GM21526 (cell line): Measurements from ENCODE around the gene IZUMO1.
"Not testable (repeated sequence)": the region's sequence is repeated elsewhere in the genome, so short reads cannot be mapped to it uniquely, and the experiment has no call there.

Source experiments
- ATAC-seq: cut with Tn5 transposase; IDR thresholded peaks from one replicate; pipeline ENCODE4 v1.9.1; 2021; ENCODE audit warnings: moderate library complexity; ENCODE audit not compliant: unreplicated experiment, low FRiP score

IZUMO1 gene

DNA sequence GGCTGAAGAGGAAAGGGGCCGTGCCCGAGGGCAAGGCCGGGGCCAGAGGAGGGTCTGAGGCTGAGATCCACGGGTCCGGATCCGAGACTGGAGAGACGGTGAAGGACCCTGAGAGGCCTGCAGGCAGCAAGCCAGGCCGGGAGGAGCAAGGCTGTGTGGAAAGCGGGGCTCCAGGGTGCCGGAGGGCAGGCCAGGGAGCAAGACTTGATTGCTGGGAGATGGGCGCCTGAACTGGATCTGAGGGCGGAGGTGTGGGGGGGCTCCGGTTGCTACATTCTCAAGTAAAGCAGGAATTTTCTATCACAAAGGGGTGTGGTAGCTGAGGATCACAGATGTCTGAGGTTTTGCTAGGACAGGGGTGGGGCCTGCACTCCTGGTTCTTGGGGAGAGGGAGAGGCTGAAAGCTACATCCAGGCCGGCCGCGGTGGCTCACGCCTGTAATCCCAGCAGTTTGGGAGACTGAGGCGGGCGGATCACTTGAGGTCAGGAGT, 31.0 kb downstream of the IZUMO1 start:
- no peak for ATAC-seq

DNA sequence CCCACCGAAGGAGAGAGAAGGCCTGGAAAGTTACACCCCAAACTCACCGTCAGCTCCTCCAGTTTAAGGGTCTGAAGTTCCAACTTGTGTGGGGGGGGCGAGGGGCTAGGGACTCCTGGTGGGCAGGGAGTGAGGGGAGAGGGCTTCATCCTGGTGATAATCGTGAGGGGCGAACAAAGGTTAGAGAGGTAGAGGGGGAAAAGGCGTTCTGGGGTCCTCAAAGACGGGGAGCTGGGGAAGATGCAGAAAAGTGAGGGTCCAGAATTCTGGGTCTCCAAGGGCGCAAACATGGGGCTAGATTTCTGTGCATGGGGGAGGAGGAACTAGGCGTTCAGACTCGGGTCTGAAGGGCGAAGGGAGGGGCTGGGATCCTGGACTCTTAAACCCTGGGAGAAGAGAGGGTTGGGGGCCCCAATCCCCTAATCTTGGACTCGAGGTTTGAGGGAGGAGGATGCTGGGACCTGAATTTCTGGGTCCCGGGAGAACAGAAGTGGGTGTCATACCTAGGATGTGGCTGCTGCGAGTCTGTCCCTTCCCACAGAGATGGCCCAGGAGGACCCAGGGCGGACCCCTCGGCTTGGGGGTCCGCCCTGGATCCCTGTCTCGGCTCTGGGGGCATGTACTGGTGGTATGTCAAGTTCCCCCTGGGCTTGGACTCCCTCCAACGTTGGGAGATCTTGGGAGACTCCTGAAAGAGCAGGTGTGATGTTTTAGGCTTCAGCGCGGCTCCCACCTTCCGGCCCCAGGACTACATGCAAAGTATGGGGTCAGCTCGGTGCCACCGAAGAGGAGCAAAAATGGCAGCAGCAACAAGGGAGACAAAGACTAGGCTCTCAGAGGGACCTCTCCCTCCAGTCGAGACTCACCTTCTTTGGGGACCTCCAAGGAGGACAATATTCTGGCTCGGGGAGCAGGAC, 31.7 kb downstream of the IZUMO1 start:
- ATAC-seq: no peak

DNA sequence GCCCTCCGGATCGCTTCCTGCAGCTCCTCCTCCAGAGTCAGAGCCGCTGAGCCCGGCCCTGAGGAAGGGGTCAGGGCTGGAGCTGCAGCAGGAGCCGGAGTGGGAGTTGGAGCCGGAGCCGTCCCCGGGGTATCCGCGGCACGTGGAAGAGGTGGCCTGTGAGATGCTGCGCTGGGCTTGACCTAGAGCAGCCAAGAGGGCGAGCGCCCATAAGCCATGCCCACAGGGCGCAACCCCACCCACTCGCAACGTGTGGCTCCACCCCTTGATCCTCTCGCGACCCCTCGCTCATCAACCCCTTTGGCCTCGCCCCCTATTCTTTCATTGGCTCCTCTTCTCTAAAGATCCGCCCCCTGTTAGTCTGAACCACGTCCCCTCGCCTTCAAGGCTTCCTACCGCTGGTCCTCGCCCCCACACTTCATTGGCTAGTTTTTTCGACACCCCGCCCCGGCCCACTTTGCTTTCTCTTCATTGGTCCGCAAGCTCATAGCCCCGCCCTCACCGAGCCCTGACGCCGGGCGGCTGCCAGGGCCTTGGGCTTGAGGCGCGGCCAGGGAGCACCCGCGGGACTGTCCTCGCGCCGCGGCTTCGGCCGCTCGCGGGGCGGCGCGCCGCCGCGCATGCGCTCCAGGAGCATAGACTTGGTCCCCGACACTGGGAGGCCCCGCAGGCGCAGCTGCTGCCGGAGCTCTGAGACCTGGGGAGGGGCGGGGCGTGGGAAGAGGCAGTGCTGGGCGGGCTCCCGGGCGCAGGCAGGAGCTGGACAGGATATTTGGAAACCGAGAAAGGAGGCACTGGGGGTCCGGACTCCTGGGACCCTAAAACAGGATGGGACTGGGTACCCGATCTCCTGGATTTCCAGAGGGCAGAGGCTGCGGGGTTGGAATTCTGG, 32.6 kb downstream of the IZUMO1 start:
- ATAC-seq: peak; percentile 82

DNA sequence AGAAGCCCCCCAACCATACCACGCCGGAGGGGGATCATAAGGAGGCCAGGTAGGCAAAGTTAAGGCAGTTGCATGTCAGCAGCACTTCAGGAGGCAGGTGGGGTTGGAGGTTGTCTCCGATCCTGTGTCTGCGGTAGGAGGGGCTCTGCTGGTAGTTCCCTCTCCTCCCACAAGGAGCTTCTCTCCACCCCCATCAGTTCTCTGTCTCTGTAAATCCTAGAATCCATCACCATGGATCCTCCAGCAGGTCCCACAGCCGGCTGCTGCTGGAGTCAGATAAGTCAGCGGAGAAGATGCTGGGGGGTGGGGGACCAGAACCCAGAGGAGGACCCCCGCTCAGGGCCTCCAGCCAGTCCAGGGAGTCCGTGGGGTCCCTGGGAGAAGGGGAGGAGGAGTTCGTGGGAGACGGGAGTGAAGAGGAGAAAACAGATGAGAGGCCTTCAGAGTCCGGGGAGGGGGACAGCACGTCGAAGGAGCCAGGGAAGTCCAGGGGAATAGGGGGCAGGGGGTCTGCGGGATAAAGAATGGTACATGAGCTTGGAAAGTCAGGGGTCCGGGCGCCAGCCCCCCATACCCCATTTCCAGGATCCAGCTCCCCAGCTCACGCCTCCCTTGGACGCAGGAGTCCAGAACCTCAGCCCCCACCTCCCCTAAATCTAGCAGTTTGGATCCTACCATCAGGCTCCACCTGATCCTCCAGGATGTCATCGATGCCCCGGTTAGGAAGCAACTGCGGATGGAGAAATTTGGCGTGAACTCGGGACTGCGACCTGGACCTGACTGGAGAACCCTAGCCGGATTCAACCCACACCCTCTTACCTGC, 33.5 kb downstream of the IZUMO1 start:
- no peak for ATAC-seq

DNA sequence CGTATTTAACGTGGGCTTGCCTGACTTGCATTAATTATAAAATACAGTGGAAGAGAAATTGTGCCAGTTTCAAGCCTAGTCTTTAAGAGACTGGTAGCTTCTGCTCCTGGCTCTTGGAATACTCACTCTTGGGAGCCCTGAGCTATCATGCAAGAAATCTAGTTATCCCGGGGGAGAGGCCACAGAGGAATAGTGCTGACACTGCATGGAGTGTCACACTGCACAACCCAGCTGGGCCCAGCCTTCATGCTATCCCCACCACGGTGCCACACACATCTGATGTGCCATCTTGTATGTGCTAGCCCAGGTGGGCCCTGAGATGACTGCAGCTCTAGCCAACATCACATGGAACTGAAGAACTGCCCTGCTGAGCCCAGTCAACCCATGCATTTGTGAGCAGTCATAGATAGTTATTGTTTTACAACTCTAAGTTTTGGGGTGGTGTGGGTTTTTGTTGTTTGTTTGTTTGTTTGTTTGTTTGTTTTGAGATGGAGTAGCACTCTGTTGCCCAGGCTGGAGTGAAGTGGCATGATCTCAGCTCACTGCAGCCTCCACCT, 35.5 kb downstream of the IZUMO1 start:
- ATAC-seq: no peak

DNA sequence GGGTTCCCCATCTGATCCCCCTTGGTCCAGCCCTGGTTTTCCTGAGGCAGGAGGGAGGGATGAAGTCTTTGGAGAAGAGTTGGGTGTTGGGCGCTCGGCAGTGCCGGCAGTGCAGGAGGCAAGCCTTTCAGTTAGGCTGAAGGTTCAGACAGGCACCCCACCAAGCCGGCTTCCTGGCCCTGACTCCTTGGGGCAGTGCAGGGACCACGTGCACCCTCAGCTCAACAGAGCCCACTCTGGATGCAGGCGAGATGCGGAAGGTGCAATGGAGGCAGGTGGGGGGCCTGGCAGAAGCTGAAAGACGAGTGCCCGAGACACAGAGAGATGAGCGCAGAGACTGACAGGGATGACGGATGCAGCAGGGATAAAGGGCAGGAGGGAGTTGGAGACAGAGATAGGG, 38.2 kb downstream of the IZUMO1 start:
- no peak for ATAC-seq

DNA sequence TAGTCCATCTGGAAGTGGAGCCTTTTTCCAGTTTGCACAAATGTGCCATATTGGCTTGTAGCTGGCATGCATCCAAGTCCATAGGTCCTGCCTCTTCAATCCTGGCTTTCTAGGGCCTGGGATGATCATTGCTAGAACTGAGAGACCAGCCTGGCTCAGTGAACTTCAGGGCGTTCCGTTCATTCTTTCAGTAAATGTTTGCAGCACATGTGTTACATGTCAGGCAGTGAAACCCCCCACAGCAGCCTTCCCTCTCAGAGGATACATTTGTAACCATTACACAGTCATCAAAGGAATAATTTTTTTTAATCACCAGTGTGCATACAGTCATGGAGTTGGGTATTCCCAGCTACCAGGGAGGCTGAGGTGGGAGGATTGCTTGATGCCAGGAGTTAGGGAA, 41.3 kb downstream of the IZUMO1 start:
- ATAC-seq: no peak

DNA sequence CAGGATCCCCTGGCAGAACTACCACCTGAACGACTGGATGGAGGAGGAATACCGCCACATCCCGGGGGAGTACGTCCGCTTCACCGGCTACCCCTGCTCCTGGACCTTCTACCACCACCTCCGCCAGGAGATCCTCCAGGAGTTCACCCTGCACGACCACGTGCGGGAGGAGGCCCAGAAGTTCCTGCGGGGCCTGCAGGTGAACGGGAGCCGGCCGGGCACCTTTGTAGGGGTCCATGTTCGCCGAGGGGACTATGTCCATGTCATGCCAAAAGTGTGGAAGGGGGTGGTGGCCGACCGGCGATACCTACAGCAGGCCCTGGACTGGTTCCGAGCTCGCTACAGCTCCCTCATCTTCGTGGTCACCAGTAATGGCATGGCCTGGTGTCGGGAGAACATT, 43.4 kb downstream of the IZUMO1 start:
- no peak for ATAC-seq

DNA sequence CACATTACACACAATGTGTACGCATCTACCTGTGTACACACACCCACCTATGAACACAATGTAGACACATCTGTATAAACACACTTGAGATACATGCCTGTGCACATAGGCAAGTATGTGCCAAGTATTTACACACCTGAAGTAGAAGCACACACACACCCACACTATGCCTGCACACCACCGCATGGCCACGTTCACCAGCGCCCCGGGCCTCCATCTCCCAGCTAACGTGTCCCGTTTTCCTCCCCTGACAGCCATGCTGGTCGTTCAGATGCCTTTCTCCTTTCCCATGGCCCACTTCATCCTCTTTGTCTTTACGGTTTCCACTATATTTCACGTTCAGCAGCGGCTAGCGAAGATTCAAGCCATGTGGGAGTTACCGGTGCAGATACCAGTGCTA, 44.0 kb downstream of the IZUMO1 start:
- no peak for ATAC-seq

DNA sequence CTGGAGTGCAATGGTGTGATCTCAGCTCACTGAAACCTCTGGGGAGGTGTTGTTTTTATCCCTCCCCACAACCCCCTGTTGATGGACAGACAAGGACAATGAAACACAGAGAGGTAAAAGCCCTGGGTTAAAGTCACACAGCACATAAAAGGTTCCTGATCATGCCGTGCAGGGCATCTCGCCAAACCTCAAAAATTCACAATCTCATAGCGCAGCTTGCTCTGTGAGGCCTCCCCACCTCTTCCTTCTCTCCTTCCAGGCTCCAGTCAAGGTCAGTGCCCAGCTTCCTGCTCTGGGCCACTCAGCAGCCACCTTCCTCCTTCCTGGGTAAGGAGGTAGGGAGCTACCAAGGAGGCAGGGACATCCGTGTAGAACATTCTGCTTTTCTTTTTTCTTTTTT, 48.7 kb downstream of the IZUMO1 start:
- ATAC-seq: no peak

DNA sequence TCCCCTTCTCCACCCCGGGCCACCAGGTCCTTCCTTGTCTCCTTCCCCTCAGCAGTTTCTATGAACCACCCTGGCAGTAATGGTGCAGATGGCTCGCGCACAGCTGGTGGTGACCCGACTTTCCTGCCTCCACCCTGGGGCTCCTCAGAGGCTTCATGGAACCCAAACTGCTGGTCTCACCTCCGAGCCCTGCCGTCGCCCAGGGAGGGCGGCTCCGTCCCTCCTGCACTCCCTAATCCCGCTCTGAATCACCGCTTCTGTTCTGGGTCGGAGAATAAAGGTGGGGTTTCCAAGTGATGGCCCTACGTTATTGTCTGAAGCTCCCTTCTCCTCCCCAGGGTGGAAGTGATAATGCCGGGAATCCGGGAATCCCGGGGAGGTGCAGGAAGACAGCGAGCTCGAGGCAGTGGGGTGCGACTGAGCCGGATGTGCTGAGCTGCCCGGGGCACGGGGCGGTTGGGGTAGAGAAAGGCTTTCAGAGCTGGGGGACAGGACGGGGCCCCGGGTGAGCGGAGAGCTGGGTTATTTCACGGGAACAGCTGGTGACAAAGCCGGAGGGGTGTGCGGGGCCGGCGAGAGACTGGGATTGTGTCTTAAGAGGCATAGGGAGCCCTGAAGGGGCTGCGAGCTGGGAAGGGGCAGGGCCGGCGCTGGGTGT, 50.2 kb downstream of the IZUMO1 start:
- ATAC-seq: no peak

DNA sequence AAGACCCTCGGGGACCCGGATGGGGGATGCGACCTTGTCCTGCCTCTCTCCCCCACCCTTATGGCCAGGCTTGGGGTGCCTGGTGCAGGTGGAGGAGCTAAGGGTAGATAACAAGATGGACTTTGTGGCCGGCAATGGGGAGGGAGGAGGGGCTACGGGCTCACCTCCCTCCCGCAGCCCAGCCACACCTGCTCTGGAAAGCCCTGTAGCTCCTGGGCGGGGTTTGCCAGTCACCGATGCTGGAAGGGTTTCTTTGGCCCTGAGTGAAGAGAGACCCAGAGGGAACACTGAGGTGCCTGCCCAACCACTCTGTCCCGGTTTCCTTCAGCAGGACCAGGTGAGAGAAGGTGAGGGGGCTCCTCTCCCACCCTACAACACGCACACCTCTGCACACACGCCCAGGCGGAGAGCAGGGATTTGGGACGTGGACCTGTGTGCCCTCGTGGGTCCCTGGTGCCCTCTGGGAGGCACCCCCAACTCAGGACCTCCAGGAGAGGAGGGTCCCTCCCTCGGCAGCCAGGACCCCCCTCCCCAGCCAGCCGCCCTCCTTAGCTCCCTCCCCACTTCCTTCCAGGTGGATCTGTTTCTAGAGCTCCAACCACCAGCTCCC, 50.9 kb downstream of the IZUMO1 start, which contains the start of gene FUT2:
TSS of gene FUT2 (plus strand) at position 229 of the 610 bp plus-strand sequence. CDS start 6,986 bp downstream, outside the sequence.
- no peak for ATAC-seq

DNA sequence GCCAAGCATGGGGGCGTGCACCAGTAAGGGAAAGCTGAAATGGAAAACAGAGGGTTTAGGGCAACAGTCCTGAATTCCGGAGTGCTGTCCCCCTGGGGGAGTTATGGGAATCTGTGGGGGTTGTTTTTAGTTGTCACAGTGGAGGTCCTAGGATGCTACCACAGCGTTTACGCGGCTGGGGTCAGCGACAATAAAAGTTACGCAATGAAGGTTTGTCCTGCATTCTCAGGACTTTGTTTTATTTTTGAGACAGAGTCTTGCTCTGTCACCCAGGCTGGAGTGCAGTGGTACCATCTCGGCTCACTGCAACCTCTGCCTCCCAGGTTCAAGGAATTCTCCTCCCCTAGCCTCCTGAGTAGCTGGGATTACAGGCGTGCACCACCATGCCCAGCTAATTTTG, 53.1 kb downstream of the IZUMO1 start:
- ATAC-seq: not testable (repeated sequence)
